Activated T-helper 9 cell treated with anti-CD3 and anti-CD28 coated beads, Interleukin-2, amount 50 U/mL, for 16 hours (primary cell): ENCODE measurements around the gene FAM53B.
"Not testable (repeated sequence)": the region's sequence is repeated elsewhere in the genome, so short reads cannot be mapped to it uniquely, and the experiment has no call there.

Source experiments
- DNase-seq: peaks from one replicate; pipeline ENCODE4 v3.0.0-alpha.2; 2020; ENCODE audit warnings: low read depth

Gene FAM53B

GRCh38 chr10:124627866-124628675, 116.1 kb downstream of the FAM53B start:
- no peak for DNase-seq

GRCh38 chr10:124626759-124627380, 117.3 kb downstream of the FAM53B start:
- peak; percentile 44 for DNase-seq

GRCh38 chr10:124625831-124626238, 118.3 kb downstream of the FAM53B start:
- no peak for DNase-seq

GRCh38 chr10:124624895-124625294, 119.3 kb downstream of the FAM53B start:
- DNase-seq = no peak

GRCh38 chr10:124624466-124624865, 119.7 kb downstream of the FAM53B start:
- DNase-seq = no peak

GRCh38 chr10:124624006-124624405, 120.2 kb downstream of the FAM53B start:
- no peak for DNase-seq

- DNase-seq = no peak
These were observed 121.2 kb downstream of the FAM53B start for GRCh38 chr10:124622866-124623536.

- DNase-seq = no peak
These were observed 122.0 kb downstream of the FAM53B start for GRCh38 chr10:124622158-124622557.

GRCh38 chr10:124621637-124622036, 122.5 kb downstream of the FAM53B start:
- DNase-seq = no peak

GRCh38 chr10:124619802-124620490, 124.2 kb downstream of the FAM53B start:
- no peak for DNase-seq

GRCh38 chr10:124619195-124619594, 125.0 kb downstream of the FAM53B start:
- no peak for DNase-seq

GRCh38 chr10:124618470-124619073, 125.6 kb downstream of the FAM53B start:
- no peak for DNase-seq

- DNase-seq = no peak
These were observed 127.4 kb downstream of the FAM53B start for GRCh38 chr10:124616836-124617130.

GRCh38 chr10:124616040-124616835, 127.9 kb downstream of the FAM53B start:
- DNase-seq = no peak

GRCh38 chr10:124615259-124615658, 128.9 kb downstream of the FAM53B start:
- no peak for DNase-seq

GRCh38 chr10:124614003-124614659, 130.0 kb downstream of the FAM53B start:
- peak; percentile 31 for DNase-seq

GRCh38 chr10:124612611-124613498, 131.3 kb downstream of the FAM53B start:
- no peak for DNase-seq

GRCh38 chr10:124611738-124612137, 132.4 kb downstream of the FAM53B start:
- no peak for DNase-seq

- DNase-seq = not testable (repeated sequence)
These were observed 133.3 kb downstream of the FAM53B start for GRCh38 chr10:124610851-124611250.

- not testable (repeated sequence) for DNase-seq
These were observed 134.0 kb downstream of the FAM53B start for GRCh38 chr10:124610186-124610585.
